Panc1 (cell line): ENCODE results near the gene ZNF511. TPM values are rescaled to one million over a fixed set of nuclear protein-coding genes. Genes with fewer than 3 reads are reported as not detected.

Source experiments
- ATAC-seq: fragments of 200-7000 bp; cut with Tn5 transposase; 2 replicates; pipeline ENCODE4 v1.9.1; 2020; ENCODE audit warnings: mild to moderate bottlenecking, moderate library complexity
- BruUV-seq: library from RNA; stranded (reverse); fragments of 400-500 nt; replicated peaks from 2 replicates; lab custom pipeline; 2021; lab: Mats Ljungman, UMichigan
- CTCF ChIA-PET: fragments of 300-600 bp; sonication (Branson Sonifier 250); formaldehyde crosslinking; loops from one replicate; lab custom pipeline; 2022; ENCODE audit warnings: antibody characterized with exemption; lab: Charles Lee
- POLR2A ChIA-PET: fragments of 300-600 bp; sonication (Branson Sonifier 250); formaldehyde crosslinking; loops from one replicate; lab custom pipeline; 2022; ENCODE audit warnings: antibody characterized with exemption; lab: Charles Lee
- DNase-seq: peaks from one replicate; pipeline ENCODE4 v3.0.0-alpha.2; 2010; ENCODE audit warnings: low read depth, low spot score
- H3K27ac ChIP-seq: 2 replicates; pipeline ENCODE4 v1.5.1; 2011; ENCODE audit warnings: mild to moderate bottlenecking, low read length, inconsistent platforms
- H3K27me3 ChIP-seq: fragments of 200-500 bp; sonication (Bioruptor generic); 2 replicates; pipeline ENCODE4 v1.6.0; 2014; ENCODE audit warnings: low read length, inconsistent platforms; ENCODE audit not compliant: control insufficient read depth, insufficient read depth
- H3K36me3 ChIP-seq: fragments of 200-500 bp; sonication (Bioruptor generic); 2 replicates; pipeline ENCODE4 v1.5.1; 2014; ENCODE audit warnings: inconsistent platforms, mild to moderate bottlenecking, low read length, moderate library complexity; ENCODE audit not compliant: control insufficient read depth, insufficient read depth
- H3K4me1 ChIP-seq: 2 replicates; pipeline ENCODE4 v1.5.1; 2011; ENCODE audit warnings: inconsistent platforms, mild to moderate bottlenecking, low read length, moderate library complexity; ENCODE audit not compliant: control insufficient read depth, insufficient read depth
- H3K4me3 ChIP-seq, 2 experiments: 2 replicates each; pipeline ENCODE4 v1.5.1; 2011 to 2012; ENCODE audit warnings: low read depth in 2 of 2, low read length in 2 of 2, mild to moderate bottlenecking in 2 of 2, inconsistent platforms in 1 of 2, moderate library complexity in 1 of 2
- H3K9me3 ChIP-seq: fragments of 200-500 bp; sonication (Bioruptor generic); 2 replicates; pipeline ENCODE4 v1.5.1; 2014; ENCODE audit warnings: low read depth, mild to moderate bottlenecking, inconsistent platforms, low read length, moderate library complexity; ENCODE audit not compliant: control insufficient read depth, insufficient read depth
- POLR2AphosphoS5 ChIP-seq: IDR thresholded peaks from 2 replicates; pipeline ENCODE4 v1.6.1; 2012; ENCODE audit warnings: mild to moderate bottlenecking, low read depth, low read length, moderate library complexity
- SIN3A ChIP-seq: IDR thresholded peaks from 2 replicates; pipeline ENCODE4 v1.6.1; 2012; ENCODE audit warnings: low read depth, mild to moderate bottlenecking, low read length, moderate library complexity, borderline replicate concordance; ENCODE audit not compliant: insufficient read depth
- TCF7L2 ChIP-seq: IDR thresholded peaks from 2 replicates; pipeline ENCODE4 v1.6.1; 2011; ENCODE audit warnings: mild to moderate bottlenecking, low read depth, low read length, inconsistent platforms
- in situ Hi-C: cut with HindIII; loops from 2 replicates; pipeline ENCODE4 v1.10.0; 2016; ENCODE audit warnings: low sequenced_read_pairs, low pct_unique_long_range_greater_than_20kb
- intact Hi-C: fragments of 100-400 bp; cut with micrococcal nuclease; formaldehyde crosslinking; loops from one replicate; pipeline ENCODE4 v1.10.0; 2022; ENCODE audit not compliant: unreplicated experiment
- total RNA-seq: library from RNA; stranded (reverse); gene quantifications from one replicate; pipeline ENCODE4 v1.2.1, GENCODE V29; 2021; ENCODE audit not compliant: unreplicated experiment
- TF ChIP-seq, protein P1 (sequence below), 2 experiments: IDR thresholded peaks; 2 replicates each; pipeline ENCODE4 v1.6.1; 2011 to 2012; ENCODE audit warnings: low read depth in 2 of 2, control low read depth in 1 of 2, low read length in 1 of 2, mild to moderate bottlenecking in 1 of 2, moderate library complexity in 1 of 2; ENCODE audit not compliant: insufficient read depth in 1 of 2
- TF ChIP-seq, protein P2 (sequence below): fragments of 450-650 bp; IDR thresholded peaks from 2 replicates; pipeline ENCODE4 v1.5.1; 2017; ENCODE audit warnings: mild to moderate bottlenecking

The ZNF511 gene
- total RNA-seq, 1 experiment from 2014 or later = 93.8 TPM

DNA sequence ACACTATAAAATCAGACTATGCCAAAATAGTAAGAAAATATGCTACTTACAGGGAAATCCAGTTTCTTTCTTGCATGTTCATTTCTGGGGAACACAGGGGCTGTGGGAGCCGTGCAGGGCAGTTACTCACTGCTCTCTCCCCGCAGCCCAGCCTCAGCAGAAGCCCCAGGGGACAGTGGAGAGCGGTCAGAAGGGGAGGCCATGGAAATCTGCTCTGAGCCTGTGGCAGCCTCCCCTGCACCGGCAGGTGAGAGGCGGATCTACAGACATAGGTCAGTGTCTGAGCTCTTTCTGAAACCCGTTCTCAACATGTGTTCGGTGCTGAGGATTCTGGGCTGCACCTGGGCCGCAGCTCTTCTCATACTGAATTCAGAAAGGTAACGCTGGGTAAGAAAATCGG lies 2.9 kb downstream of the ZNF511 start:
- TF ChIP-seq, protein P1, sequence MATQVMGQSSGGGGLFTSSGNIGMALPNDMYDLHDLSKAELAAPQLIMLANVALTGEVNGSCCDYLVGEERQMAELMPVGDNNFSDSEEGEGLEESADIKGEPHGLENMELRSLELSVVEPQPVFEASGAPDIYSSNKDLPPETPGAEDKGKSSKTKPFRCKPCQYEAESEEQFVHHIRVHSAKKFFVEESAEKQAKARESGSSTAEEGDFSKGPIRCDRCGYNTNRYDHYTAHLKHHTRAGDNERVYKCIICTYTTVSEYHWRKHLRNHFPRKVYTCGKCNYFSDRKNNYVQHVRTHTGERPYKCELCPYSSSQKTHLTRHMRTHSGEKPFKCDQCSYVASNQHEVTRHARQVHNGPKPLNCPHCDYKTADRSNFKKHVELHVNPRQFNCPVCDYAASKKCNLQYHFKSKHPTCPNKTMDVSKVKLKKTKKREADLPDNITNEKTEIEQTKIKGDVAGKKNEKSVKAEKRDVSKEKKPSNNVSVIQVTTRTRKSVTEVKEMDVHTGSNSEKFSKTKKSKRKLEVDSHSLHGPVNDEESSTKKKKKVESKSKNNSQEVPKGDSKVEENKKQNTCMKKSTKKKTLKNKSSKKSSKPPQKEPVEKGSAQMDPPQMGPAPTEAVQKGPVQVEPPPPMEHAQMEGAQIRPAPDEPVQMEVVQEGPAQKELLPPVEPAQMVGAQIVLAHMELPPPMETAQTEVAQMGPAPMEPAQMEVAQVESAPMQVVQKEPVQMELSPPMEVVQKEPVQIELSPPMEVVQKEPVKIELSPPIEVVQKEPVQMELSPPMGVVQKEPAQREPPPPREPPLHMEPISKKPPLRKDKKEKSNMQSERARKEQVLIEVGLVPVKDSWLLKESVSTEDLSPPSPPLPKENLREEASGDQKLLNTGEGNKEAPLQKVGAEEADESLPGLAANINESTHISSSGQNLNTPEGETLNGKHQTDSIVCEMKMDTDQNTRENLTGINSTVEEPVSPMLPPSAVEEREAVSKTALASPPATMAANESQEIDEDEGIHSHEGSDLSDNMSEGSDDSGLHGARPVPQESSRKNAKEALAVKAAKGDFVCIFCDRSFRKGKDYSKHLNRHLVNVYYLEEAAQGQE (IDR thresholded peaks at IDR 0.05; ENCODE audit: insufficient read depth in 1 of 2, low read depth in 2 of 2, low read length in 1 of 2) = no peak
- no peak for TF ChIP-seq TCF7L2
- no peak for TF ChIP-seq SIN3A
- TF ChIP-seq, protein P2, sequence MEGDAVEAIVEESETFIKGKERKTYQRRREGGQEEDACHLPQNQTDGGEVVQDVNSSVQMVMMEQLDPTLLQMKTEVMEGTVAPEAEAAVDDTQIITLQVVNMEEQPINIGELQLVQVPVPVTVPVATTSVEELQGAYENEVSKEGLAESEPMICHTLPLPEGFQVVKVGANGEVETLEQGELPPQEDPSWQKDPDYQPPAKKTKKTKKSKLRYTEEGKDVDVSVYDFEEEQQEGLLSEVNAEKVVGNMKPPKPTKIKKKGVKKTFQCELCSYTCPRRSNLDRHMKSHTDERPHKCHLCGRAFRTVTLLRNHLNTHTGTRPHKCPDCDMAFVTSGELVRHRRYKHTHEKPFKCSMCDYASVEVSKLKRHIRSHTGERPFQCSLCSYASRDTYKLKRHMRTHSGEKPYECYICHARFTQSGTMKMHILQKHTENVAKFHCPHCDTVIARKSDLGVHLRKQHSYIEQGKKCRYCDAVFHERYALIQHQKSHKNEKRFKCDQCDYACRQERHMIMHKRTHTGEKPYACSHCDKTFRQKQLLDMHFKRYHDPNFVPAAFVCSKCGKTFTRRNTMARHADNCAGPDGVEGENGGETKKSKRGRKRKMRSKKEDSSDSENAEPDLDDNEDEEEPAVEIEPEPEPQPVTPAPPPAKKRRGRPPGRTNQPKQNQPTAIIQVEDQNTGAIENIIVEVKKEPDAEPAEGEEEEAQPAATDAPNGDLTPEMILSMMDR = no peak
- TF ChIP-seq POLR2AphosphoS5 = no peak
- no TSS peak for BruUV-seq
- DNase-seq (no peak), ATAC-seq (no peak)
- H3K4me3 ChIP-seq = no peak overlapping the region
- in situ Hi-C loops (no loop called here), intact Hi-C loops (no loop called here)
- no peaks in the 10 kb centered on the region for H3K9me3 ChIP-seq
- CTCF ChIA-PET = interaction anchor here (0.7 kb wide), 1 partner anchor 471 kb away, joined by 3 read pairs; no protein-coding TSS in a partner anchor
- POLR2A ChIA-PET = no interaction called here
- H3K36me3 ChIP-seq = peaks cover 4% of the 10 kb centered on the region; the same call in 1 of the 2 replicates
- no peaks in the 10 kb centered on the region for H3K27me3 ChIP-seq
- no peak overlapping the region for H3K27ac ChIP-seq
- peaks cover 13% of the 10 kb centered on the region; the same call in 1 of the 2 replicates for H3K4me1 ChIP-seq

DNA sequence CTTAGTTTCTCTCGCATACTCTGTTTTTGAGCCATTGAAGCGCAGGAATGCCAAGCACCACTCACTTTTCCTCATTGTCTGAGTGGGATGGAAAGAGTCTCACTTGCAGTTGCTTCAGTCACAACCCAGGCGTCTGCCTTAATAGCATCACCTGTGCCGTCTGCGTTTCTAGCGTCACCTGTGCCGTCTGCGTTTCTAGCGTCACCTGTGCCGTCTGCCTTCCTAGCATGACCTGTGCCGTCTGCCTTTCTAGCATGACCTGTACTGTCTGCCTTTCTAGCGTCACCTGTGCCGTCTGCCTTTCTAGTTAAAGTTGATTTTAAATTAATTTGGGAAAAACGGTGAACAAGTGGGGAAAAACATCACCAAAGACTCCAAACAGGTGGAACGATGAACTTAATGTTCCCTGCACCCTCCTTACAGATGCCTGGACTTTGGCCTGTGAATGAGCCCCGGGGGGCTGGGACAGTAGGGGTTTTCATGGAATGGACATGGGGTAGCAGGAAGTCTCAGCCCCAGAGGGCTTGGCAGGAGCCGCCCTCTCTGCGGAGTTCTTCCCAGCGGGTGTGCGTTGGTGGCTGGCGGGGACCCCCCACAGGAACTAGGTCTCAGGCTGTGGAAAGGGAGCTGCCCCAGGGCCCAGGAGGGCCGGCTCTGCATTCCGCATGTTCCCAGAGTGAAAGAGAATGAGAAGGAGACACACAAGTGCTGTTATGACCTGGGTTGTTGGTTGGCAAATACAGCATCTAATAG lies 3.5 kb downstream of the ZNF511 start:
- DNase-seq = no peak
- H3K4me1 ChIP-seq = peaks cover 9% of the 10 kb centered on the region; the same call in 1 of the 2 replicates
- no peaks in the 10 kb centered on the region for H3K9me3 ChIP-seq
- no peak overlapping the region for H3K4me3 ChIP-seq
- peaks cover 4% of the 10 kb centered on the region; the same call in 1 of the 2 replicates for H3K36me3 ChIP-seq
- CTCF ChIA-PET = interaction anchor here (0.7 kb wide), 1 partner anchor 472 kb away, joined by 3 read pairs; no protein-coding TSS in a partner anchor
- in situ Hi-C loops (no loop called here), intact Hi-C loops (no loop called here)
- H3K27me3 ChIP-seq = no peaks in the 10 kb centered on the region
- TSS peak; percentile 75 for BruUV-seq
- TF ChIP-seq, protein P2 = no peak
- POLR2A ChIA-PET = no interaction called here
- no peak overlapping the region for H3K27ac ChIP-seq
- ATAC-seq = no peak
